GM21515 (cell line): ENCODE results near the gene TBX5.
"Not testable (repeated sequence)": the region's sequence is repeated elsewhere in the genome, so short reads cannot be mapped to it uniquely, and the experiment has no call there.

ENCODE experiments used
- ATAC-seq: cut with Tn5 transposase; IDR thresholded peaks from one replicate; pipeline ENCODE4 v1.9.1; 2021; ENCODE audit not compliant: unreplicated experiment

TBX5 gene

DNA sequence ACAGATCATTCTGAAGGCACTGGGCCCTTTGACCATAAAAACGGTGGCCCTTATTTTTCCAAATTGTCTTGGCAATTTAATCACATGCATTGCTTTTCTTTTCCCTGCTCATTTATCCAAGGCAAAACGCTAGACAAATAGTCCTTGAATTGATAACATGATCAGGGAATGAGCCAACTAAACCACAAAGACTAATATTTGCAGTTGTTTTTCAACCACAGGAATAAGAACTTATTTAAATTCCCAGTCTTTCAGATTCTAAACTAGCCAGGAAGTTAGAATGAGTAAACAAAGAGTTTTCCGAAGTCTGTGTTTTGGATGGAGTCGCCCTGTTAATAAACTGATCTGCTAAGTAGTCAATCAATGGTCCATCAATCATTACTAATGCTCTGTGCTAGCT is 14.9 kb downstream of the TBX5 start:
- no peak for ATAC-seq

DNA sequence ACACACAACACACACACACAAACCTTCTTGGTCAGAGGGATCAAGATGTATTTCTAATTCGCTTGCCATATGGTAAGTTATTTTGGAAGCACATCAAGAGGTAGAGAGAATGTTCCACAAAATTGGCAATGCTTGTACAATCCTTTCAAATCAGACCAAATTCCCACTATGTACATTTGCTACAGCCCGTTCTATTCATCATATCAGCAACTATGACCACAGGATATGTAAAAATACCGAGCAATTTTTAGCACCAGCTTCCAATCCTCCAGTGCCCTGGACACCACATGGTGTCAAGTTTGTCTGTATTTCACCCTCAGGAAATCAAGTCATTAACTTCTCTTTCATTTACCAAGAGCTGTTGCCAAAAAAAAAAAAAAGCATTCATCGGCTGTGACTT is 21.2 kb downstream of the TBX5 start:
- no peak for ATAC-seq

GRCh38 chr12:114381177-114381576 is 24.8 kb downstream of the TBX5 start:
- ATAC-seq: no peak

DNA sequence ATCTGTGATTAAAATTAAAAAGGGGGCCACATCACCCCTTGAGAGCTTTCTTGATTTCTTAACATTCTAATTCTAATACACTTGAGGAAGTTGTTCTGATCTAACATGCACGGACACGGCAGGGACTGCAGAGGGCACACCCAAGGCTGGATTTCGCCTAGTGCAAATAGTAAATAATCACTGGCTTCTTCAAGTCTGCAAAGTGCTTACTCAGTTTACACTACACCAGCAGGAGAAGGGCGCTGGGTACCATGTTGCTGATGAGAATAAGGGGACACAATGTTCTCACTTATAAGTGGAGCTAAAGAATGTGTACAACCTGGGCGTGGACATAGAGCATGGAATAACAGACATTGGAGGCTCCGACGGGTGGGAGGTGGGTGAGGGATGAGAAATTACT is 34.2 kb downstream of the TBX5 start:
- no peak for ATAC-seq

DNA sequence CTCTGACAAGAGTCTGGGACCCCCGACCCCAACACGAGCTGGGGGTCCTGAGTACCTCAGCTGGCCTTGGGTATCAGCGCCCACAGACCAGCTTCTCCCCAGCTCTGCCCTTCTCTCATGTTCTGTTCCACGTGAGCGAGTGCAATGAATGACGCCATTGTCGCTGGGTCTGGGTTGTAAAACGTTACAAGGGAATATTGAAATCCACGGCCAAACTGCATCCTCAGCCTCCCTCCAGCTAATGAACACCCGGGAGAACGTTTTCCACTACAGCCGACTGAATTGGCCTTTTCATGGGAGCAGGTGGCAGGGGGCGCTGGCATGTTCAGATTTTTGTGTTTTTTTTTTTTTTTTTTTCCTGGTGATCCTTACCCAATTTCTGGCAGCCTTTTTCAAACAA is 34.7 kb downstream of the TBX5 start:
- ATAC-seq: no peak

DNA sequence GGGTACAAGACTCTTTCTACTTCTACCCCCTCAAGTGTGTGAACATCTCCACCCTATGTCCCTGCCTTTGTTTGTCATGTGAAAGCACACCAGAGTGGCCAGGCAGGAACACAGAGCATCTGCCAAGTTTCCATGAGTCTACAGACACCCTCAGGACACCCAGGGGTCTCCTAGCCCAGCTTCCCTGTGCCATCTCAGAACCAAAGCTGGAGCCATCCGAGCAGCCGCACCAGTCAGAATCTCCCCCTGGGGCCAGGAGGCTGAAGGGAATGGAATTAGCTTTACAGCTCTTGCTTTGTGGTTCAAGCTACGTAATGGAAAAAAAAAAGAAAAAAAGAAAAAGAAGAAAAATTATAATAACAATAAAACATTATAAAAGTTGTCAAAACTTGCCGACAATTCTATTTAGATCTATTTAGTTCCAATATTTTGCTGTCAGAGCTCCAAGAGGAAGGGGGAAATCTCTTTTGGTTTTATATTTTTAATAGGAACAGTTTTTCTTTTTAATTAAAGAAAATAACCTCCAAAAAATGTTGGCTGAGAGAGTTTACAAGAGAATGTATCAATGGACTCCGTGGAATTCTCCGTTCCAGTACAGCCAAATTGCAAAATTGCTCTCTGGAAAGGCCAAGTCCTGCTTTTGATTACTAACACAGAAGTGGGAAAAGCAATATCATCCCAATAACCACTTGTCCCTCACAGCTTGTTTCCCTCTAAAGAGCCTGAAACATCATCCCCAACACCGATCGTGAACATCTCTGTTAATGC is 37.1 kb downstream of the TBX5 start:
- no peak for ATAC-seq

GRCh38 chr12:114361992-114362391 is 44.0 kb downstream of the TBX5 start:
- no peak for ATAC-seq

GRCh38 chr12:114361545-114361944 is 44.4 kb downstream of the TBX5 start:
- no peak for ATAC-seq

GRCh38 chr12:114360485-114360884 is 45.5 kb downstream of the TBX5 start:
- ATAC-seq: no peak

DNA sequence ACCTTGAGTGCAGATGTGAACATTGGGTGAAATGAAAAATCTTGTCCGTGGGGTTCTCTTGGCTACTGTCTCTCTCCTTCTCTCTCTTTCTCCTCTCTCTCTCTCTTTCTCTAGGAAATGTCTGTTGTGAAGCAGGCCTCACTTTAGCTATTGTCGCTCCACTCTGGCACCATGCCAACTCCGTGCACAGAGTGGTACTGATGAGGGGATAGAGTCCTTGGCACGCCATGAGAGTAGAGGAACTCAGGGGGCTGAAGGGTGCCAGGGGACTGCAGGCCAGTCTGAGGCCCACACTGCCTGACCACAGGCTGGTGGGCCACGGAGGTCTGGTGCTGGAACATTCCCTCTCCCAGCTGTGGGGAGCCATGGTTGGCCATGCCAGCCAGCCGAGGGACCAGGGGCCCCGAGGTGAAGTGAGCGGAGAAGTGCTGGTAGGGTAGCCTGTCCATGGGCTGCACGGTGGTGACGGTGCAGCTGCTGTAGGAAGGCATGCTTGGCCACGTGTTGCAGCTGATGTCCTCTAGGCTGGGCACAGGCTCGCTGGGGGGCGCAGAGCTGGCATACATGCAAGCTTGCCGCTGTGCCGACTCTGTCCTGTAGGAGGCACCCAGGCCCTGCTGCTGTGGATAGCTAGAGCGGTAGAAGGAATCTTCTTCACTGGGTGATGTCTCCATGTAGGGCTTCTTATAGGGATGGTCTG is 50.4 kb downstream of the TBX5 start:
- no peak for ATAC-seq

DNA sequence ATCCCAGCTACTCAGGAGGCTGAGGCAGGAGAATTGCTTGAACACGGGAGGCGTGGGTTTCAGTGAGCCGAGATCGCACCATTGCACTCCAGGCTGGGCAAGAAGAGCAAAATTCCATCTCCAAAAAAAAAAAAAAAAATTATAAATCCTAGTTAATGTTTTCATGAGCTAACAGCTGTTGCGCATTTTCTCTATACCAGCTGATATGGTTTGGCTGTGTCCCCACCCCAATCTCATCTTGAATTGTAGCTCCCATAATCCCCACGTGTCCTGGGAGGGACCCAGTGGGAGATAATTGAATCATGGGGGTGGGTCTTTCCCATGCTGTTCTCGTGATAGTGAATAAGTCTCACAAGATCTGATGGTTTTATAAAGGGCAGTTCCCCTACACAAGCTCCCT is 56.7 kb downstream of the TBX5 start:
- ATAC-seq: not testable (repeated sequence)

DNA sequence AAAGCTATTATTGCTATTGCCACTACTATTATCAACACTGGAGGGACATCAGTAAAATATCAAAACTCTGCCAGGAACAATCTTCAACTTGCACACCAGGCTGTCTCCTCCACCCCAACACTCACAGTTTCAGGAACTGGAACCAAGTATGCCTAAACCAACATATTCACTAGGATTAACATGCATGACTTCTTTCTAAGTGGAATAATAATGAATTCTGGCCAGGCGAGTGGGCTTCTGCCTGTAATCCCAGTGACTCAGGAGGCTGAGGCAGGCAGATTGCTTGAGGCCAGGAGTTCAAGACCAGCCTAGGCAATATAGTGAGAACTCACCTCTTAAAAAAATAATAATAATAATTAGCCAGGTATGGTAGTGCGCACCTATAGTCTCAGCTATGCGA is 58.1 kb downstream of the TBX5 start:
- no peak for ATAC-seq

- ATAC-seq: no peak
Measured at GRCh38 chr12:114344831-114345230, 61.1 kb downstream of the TBX5 start.

- ATAC-seq: no peak
Measured at GRCh38 chr12:114344303-114344663, 61.7 kb downstream of the TBX5 start.

- ATAC-seq: no peak
Measured at GRCh38 chr12:114343585-114344302, 62.2 kb downstream of the TBX5 start.

- ATAC-seq: no peak
Measured at GRCh38 chr12:114342656-114343055, 63.3 kb downstream of the TBX5 start.

GRCh38 chr12:114341635-114342034 is 64.3 kb downstream of the TBX5 start:
- no peak for ATAC-seq

- no peak for ATAC-seq
Measured at GRCh38 chr12:114340231-114340630, 65.7 kb downstream of the TBX5 start.

DNA sequence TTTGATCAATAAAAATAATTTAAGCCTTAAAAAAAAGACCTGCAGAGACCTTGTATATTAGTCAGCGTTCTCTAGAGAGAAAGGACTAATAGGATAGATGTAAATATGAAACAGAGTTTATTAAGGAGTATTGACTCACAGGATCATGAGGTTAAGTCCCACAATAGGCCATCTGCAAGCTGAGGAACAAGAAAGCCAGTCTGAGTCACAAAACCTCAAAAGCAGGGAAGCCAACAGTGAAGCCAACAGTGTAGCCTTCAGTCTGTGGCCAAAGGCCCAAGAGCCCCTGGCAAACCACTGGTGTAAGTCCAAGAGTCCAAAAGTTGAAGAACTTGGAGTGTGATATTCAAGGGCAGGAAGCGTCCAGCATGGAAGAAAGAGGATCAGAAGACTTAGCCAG is 66.3 kb downstream of the TBX5 start:
- no peak for ATAC-seq

DNA sequence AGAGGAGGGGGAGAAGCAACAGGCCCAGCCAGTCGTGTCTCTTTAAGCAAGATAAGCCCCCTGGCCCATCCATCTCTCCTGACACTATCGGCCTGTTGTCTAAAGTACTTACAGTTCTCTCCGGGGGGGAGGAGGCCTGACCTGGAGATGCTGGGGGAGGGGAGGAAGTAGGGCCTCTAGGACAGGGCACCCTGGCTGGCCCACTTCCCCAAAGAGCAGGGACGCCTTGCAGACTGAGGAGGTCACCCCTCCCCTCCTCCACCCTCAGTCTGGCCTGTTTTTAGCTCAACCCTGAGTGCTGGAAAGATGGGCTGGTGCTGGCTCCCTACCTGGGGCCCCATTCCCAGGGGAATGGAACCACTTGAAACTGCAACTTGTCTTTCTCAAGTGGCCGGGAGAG is 70.3 kb downstream of the TBX5 start:
- no peak for ATAC-seq

DNA sequence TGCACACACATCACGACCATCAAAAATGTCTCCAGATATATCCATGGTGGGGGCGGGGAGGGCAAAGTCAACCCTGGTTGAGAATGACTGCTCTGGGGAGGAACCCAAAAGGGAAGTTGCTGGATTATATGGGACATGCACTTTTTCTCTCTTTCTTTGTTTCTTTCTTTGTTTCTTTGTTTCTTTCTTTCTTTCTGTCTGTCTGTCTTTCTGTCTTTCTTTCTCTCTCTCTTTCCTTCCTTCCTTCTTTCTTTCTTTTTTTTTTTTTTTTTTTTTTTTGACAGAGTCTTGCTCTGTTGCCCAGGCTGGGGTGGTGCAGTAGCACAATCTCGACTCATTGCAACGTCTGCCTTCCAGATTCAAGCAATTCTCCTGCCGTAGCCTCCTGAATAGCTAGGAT is 71.5 kb downstream of the TBX5 start:
- ATAC-seq: no peak

DNA sequence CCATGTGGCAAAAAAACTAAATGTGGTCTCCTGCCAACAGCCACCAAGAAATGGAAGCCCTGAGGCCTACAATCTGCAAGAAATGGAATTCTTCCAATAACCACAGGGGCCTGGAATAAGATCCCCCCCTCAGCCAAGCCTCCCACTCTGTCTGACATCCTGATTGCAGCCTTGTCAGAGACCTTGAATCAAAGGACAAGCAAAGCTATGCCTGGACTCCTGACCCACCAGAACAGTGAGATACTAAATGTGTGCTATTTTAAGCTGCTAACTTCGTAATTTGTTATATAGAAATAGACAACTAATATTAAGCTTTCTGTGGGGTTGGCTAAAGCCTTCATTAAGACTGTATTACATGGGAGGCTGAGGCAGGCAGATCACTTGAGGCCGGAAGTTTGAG is 77.7 kb downstream of the TBX5 start:
- ATAC-seq: no peak
